Muscle layer of colon (tissue), 2 donors: ENCODE measurements around the gene SLC8A2.
"Not testable (repeated sequence)": the region's sequence is repeated elsewhere in the genome, so short reads cannot be mapped to it uniquely, and the experiment has no call there.

ENCODE experiments used
- H3K27ac ChIP-seq: one replicate; pipeline ENCODE4 v1.7.0; 2013; ENCODE audit warnings: low read depth, mild to moderate bottlenecking, low read length, moderate library complexity
- H3K27me3 ChIP-seq, 2 donors: one replicate each; pipeline ENCODE4 v1.7.0; 2013; ENCODE audit warnings: low read length in 2 of 2, mild to moderate bottlenecking in 2 of 2; ENCODE audit not compliant: insufficient read depth in 2 of 2, control insufficient read depth in 1 of 2
- H3K36me3 ChIP-seq: one replicate; pipeline ENCODE4 v1.7.0; 2013; ENCODE audit warnings: mild to moderate bottlenecking, low read length; ENCODE audit not compliant: insufficient read depth
- H3K4me1 ChIP-seq: one replicate; pipeline ENCODE4 v1.7.0; 2013; ENCODE audit warnings: mild to moderate bottlenecking, low read length; ENCODE audit not compliant: insufficient read depth
- H3K4me3 ChIP-seq, 2 donors: one replicate each; pipeline ENCODE4 v1.7.0; 2013; ENCODE audit warnings: low read length in 2 of 2, low read depth in 1 of 2, mild to moderate bottlenecking in 1 of 2, moderate library complexity in 1 of 2
- H3K9ac ChIP-seq: one replicate; pipeline ENCODE4 v1.7.0; 2013; ENCODE audit warnings: low read length
- H3K9me3 ChIP-seq: one replicate; pipeline ENCODE4 v1.7.0; 2013; ENCODE audit warnings: mild to moderate bottlenecking, low read length
- donor health status: abdominal sarcoma.
- donor health status: Adenocarcinoma of cecum.

SLC8A2 gene

GRCh38 chr19:47414469-47414868 is 57.2 kb downstream of the SLC8A2 start:
- Histone ChIP-seq H3K36me3 (no peaks in the 10 kb centered on the region), H3K9me3 (no peaks in the 10 kb centered on the region), H3K27me3 (peaks cover 0 to 34% of the 10 kb centered on the region in 2 donors), H3K4me1 (peaks cover 6% of the 10 kb centered on the region), H3K4me3 (no peak overlapping the region), H3K27ac (no peak overlapping the region), H3K9ac (no peak overlapping the region)

- H3K27ac ChIP-seq, result no peak overlapping the region
- no peaks in the 10 kb centered on the region for H3K9me3 ChIP-seq
- no peak overlapping the region for H3K4me3 ChIP-seq
- H3K4me1 ChIP-seq, result peaks cover 6% of the 10 kb centered on the region
- peaks cover 0 to 30% of the 10 kb centered on the region in 2 donors for H3K27me3 ChIP-seq
- no peaks in the 10 kb centered on the region for H3K36me3 ChIP-seq
- no peak overlapping the region for H3K9ac ChIP-seq
Measured at GRCh38 chr19:47413941-47414340, 57.8 kb downstream of the SLC8A2 start.

GRCh38 chr19:47411696-47412095 is 60.0 kb downstream of the SLC8A2 start:
- not testable (repeated sequence) for H3K9me3 ChIP-seq, H3K36me3 ChIP-seq, H3K4me3 ChIP-seq, H3K4me1 ChIP-seq, H3K9ac ChIP-seq, H3K27ac ChIP-seq
- peaks cover 0 to 15% of the 10 kb centered on the region in 2 donors for H3K27me3 ChIP-seq

- Histone ChIP-seq H3K4me1 (no peaks in the 10 kb centered on the region), H3K9ac (no peak overlapping the region), H3K4me3 (no peak overlapping the region), H3K36me3 (no peaks in the 10 kb centered on the region), H3K27me3 (peaks cover 0 to 12% of the 10 kb centered on the region in 2 donors), H3K9me3 (no peaks in the 10 kb centered on the region), H3K27ac (no peak overlapping the region)
Measured at GRCh38 chr19:47411101-47411500, 60.6 kb downstream of the SLC8A2 start.

- no peaks in the 10 kb centered on the region for H3K9me3 ChIP-seq
- peaks cover 0 to 10% of the 10 kb centered on the region in 2 donors for H3K27me3 ChIP-seq
- no peaks in the 10 kb centered on the region for H3K4me1 ChIP-seq
- H3K4me3 ChIP-seq, result no peak overlapping the region
- no peak overlapping the region for H3K27ac ChIP-seq
- H3K9ac ChIP-seq, result no peak overlapping the region
- H3K36me3 ChIP-seq, result no peaks in the 10 kb centered on the region
Measured at GRCh38 chr19:47408156-47408938, 63.3 kb downstream of the SLC8A2 start.

- no peaks in the 10 kb centered on the region for H3K36me3 ChIP-seq
- no peak overlapping the region for H3K9ac ChIP-seq
- H3K4me3 ChIP-seq, result no peak overlapping the region
- no peaks in the 10 kb centered on the region for H3K4me1 ChIP-seq
- H3K9me3 ChIP-seq, result no peaks in the 10 kb centered on the region
- peaks cover 0 to 10% of the 10 kb centered on the region in 2 donors for H3K27me3 ChIP-seq
- H3K27ac ChIP-seq, result no peak overlapping the region
Measured at GRCh38 chr19:47407417-47407774, 64.3 kb downstream of the SLC8A2 start.

GRCh38 chr19:47406711-47407416 is 64.8 kb downstream of the SLC8A2 start:
- Histone ChIP-seq H3K27me3 (peaks cover 0 to 10% of the 10 kb centered on the region in 2 donors), H3K4me3 (no peak overlapping the region)

GRCh38 chr19:47405854-47406417 is 65.8 kb downstream of the SLC8A2 start:
- no peak overlapping the region for H3K9ac ChIP-seq
- no peak overlapping the region for H3K27ac ChIP-seq
- H3K4me3 ChIP-seq, result no peak overlapping the region
- H3K36me3 ChIP-seq, result no peaks in the 10 kb centered on the region
- no peaks in the 10 kb centered on the region for H3K9me3 ChIP-seq
- H3K27me3 ChIP-seq, result peaks cover 0 to 10% of the 10 kb centered on the region in 2 donors
- no peaks in the 10 kb centered on the region for H3K4me1 ChIP-seq

More at GRCh38 chr19:47406711-47407416, 64.8 kb downstream of the SLC8A2 start:
- Histone ChIP-seq H3K4me1 (no peaks in the 10 kb centered on the region), H3K36me3 (no peaks in the 10 kb centered on the region), H3K9me3 (no peaks in the 10 kb centered on the region), H3K27ac (no peak overlapping the region), H3K9ac (no peak overlapping the region)

GRCh38 chr19:47405197-47405550 is 66.5 kb downstream of the SLC8A2 start:
- Histone ChIP-seq H3K27me3 (peaks cover 0 to 10% of the 10 kb centered on the region in 2 donors), H3K9me3 (no peaks in the 10 kb centered on the region), H3K4me3 (no peak overlapping the region), H3K9ac (no peak overlapping the region), H3K36me3 (no peaks in the 10 kb centered on the region), H3K4me1 (no peaks in the 10 kb centered on the region), H3K27ac (no peak overlapping the region)

- Histone ChIP-seq H3K27me3 (peaks cover 0 to 12% of the 10 kb centered on the region in 2 donors), H3K9me3 (no peaks in the 10 kb centered on the region), H3K9ac (no peak overlapping the region), H3K27ac (no peak overlapping the region), H3K4me3 (no peak overlapping the region), H3K4me1 (no peaks in the 10 kb centered on the region), H3K36me3 (no peaks in the 10 kb centered on the region)
Measured at GRCh38 chr19:47404334-47405196, 67.1 kb downstream of the SLC8A2 start.

- Histone ChIP-seq H3K4me1 (no peaks in the 10 kb centered on the region), H3K36me3 (no peaks in the 10 kb centered on the region), H3K27me3 (peaks cover 0 to 21% of the 10 kb centered on the region in 2 donors), H3K4me3 (no peak overlapping the region), H3K9me3 (no peaks in the 10 kb centered on the region), H3K27ac (no peak overlapping the region), H3K9ac (no peak overlapping the region)
Measured at GRCh38 chr19:47402504-47402903, 69.2 kb downstream of the SLC8A2 start.
